ENCODE data around the gene MOSMO. TPM values are rescaled to one million over a fixed set of nuclear protein-coding genes. Genes with fewer than 3 reads are reported as not detected.

Gene MOSMO
- total and polyA plus RNA-seq, 2 donors from 2014 or later: 6.3 to 12.8 TPM

DNA sequence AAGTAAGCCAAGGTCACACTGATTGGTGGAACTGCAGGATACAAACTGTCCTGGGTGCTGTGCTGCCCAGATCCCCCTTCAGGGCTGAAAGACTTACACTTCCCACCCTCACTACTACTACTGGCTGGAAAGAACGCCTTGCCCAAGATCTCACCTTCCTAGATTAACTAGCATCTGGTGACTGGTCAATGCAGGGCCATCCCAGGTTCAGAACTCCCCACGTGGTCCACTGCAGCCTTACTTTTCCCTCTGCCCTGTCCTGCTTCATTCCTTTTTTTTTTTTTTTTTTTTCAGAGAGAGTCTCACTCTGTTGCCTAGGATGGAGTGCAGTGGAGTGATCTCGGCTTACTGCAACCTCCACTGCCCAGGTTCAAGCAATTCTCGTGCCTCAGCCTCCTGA lies 4.7 kb upstream of the MOSMO start:
- no peak overlapping the region for H3K4me3 ChIP-seq (ENCODE audit: low read length in 3 of 3)
- no peaks in the 10 kb centered on the region for H3K27me3 ChIP-seq (ENCODE audit: control insufficient read depth, insufficient read depth, low read length)
- intact Hi-C loops (cut with DNase I): loop anchor here (5.0 kb wide), 1 partner anchor 184 kb away; no protein-coding TSS in a partner anchor
- TF ChIP-seq CTCF (IDR thresholded peaks at IDR 0.05; ENCODE audit: borderline replicate concordance, extremely low read depth, insufficient read depth): no peak
- FAIRE-seq (no peak), DNase-seq (no peak)
- H3K9me3 ChIP-seq (ENCODE audit: control insufficient read depth in 2 of 3, insufficient read depth in 1 of 3, low read length in 3 of 3): no peaks in the 10 kb centered on the region
- peaks cover 0 to 9% (median 0%) of the 10 kb centered on the region in 3 donors for H3K4me1 ChIP-seq (ENCODE audit: control insufficient read depth in 2 of 3, insufficient read depth in 2 of 3, low read depth in 1 of 3, low read length in 3 of 3)
- no peaks in the 10 kb centered on the region for H3K36me3 ChIP-seq (ENCODE audit: control insufficient read depth in 2 of 3, insufficient read depth in 3 of 3, low read length in 3 of 3)
- no peak overlapping the region for H3K9ac ChIP-seq (ENCODE audit: low read length in 3 of 3)
- no peak overlapping the region for H3K27ac ChIP-seq (ENCODE audit: low read depth in 2 of 2, low read length in 2 of 2)

DNA sequence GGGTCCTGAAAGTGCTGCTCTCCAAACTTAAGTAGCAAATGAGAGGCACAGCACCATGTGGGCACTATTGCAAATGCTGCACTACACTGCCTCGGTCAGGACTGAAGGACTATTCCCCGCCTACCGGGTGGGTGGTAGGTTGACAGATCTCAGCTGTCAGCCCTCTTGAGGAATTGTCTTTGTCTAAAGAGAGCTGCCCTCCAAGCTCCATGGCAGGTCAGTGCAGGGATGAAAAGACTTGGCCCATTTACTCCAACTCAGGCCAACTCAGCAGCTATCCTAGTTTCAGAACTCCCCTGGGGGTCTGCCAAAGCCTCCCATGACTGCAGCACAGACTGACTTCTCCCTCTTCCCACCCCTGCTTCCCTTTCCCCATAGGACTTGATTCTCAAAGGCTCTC lies 3.6 kb upstream of the MOSMO start:
- intact Hi-C loops (cut with DNase I): loop anchor here (5.0 kb wide), 1 partner anchor 183 kb away; no protein-coding TSS in a partner anchor
- Histone ChIP-seq H3K27ac (ENCODE audit: low read depth in 2 of 2, low read length in 2 of 2) (no peak overlapping the region), H3K4me3 (ENCODE audit: low read length in 3 of 3) (no peak overlapping the region), H3K9ac (ENCODE audit: low read length in 3 of 3) (no peak overlapping the region), H3K4me1 (ENCODE audit: control insufficient read depth in 2 of 3, insufficient read depth in 2 of 3, low read depth in 1 of 3, low read length in 3 of 3) (peaks cover 0 to 11% (median 0%) of the 10 kb centered on the region in 3 donors), H3K9me3 (ENCODE audit: control insufficient read depth in 2 of 3, insufficient read depth in 1 of 3, low read length in 3 of 3) (no peaks in the 10 kb centered on the region), H3K36me3 (ENCODE audit: control insufficient read depth in 2 of 3, insufficient read depth in 3 of 3, low read length in 3 of 3) (no peaks in the 10 kb centered on the region), H3K27me3 (ENCODE audit: control insufficient read depth, insufficient read depth, low read length) (no peaks in the 10 kb centered on the region)
- peak in 1 of 5 donors; percentile 31 for DNase-seq
- no peak for FAIRE-seq
- no peak for TF ChIP-seq CTCF (IDR thresholded peaks at IDR 0.05; ENCODE audit: borderline replicate concordance, extremely low read depth, insufficient read depth)

- intact Hi-C loops (cut with DNase I): loop anchor here (5.0 kb wide), 1 partner anchor 72 kb away; no protein-coding TSS in a partner anchor
- no peak for FAIRE-seq
These were observed 2.2 kb upstream of the MOSMO start for GRCh38 chr16:22005746-22006145.

More at GRCh38 chr16:22005746-22006145, 2.2 kb upstream of the MOSMO start:
- Histone ChIP-seq H3K9me3 (ENCODE audit: control insufficient read depth in 2 of 3, insufficient read depth in 1 of 3, low read length in 3 of 3) (no peaks in the 10 kb centered on the region), H3K27ac (ENCODE audit: low read depth in 2 of 2, low read length in 2 of 2) (no peak overlapping the region), H3K36me3 (ENCODE audit: control insufficient read depth in 2 of 3, insufficient read depth in 3 of 3, low read length in 3 of 3) (no peaks in the 10 kb centered on the region), H3K27me3 (ENCODE audit: control insufficient read depth, insufficient read depth, low read length) (no peaks in the 10 kb centered on the region), H3K4me3 (ENCODE audit: low read length in 3 of 3) (no peak overlapping the region), H3K4me1 (ENCODE audit: control insufficient read depth in 2 of 3, insufficient read depth in 2 of 3, low read depth in 1 of 3, low read length in 3 of 3) (peaks cover 0 to 11% (median 0%) of the 10 kb centered on the region in 3 donors), H3K9ac (ENCODE audit: low read length in 3 of 3) (no peak overlapping the region)
- DNase-seq: no peak
- TF ChIP-seq CTCF (IDR thresholded peaks at IDR 0.05; ENCODE audit: borderline replicate concordance, extremely low read depth, insufficient read depth): no peak
